Measurements from ENCODE around the gene ASXL1. TPM values are rescaled to one million over a fixed set of nuclear protein-coding genes. Genes with fewer than 3 reads are reported as not detected.
"Not testable (repeated sequence)": the region's sequence is repeated elsewhere in the genome, so short reads cannot be mapped to it uniquely, and the experiment has no call there.

The ASXL1 gene
- polyA plus RNA-seq, 1 experiment = 28.9 TPM

GRCh38 chr20:32464401-32465091, 106.4 kb downstream of the ASXL1 start:
- DNase-seq (ENCODE audit: low read depth, low spot score) = no peak

GRCh38 chr20:32465092-32465900, 107.2 kb downstream of the ASXL1 start:
- no peak for TF ChIP-seq CTCF (IDR thresholded peaks at IDR 0.05; ENCODE audit: low read depth, low read length)
- POLR2A ChIA-PET = no interaction called here
- DNase-seq (ENCODE audit: low read depth, low spot score) = no peak

More at GRCh38 chr20:32464401-32465091, 106.4 kb downstream of the ASXL1 start:
- no peak for TF ChIP-seq CTCF (IDR thresholded peaks at IDR 0.05; ENCODE audit: low read depth, low read length)
- POLR2A ChIA-PET = interaction anchor here (0.8 kb wide), 1 partner anchor 22 kb away, joined by 3 read pairs; no protein-coding TSS in a partner anchor
- Histone ChIP-seq H3K9me3 (ENCODE audit: control insufficient read depth, insufficient read depth, low read length) (no peaks in the 10 kb centered on the region; the same call in 1 of the 2 replicates), H3K27me3 (ENCODE audit: control insufficient read depth, insufficient read depth, low read length) (no peaks in the 10 kb centered on the region), H3K27ac (ENCODE audit: low read depth, low read length) (peak overlapping the region; percentile 81), H3K4me3 (ENCODE audit: low read depth, low read length) (no peak overlapping the region)
- CTCF ChIA-PET = no interaction called here

DNA sequence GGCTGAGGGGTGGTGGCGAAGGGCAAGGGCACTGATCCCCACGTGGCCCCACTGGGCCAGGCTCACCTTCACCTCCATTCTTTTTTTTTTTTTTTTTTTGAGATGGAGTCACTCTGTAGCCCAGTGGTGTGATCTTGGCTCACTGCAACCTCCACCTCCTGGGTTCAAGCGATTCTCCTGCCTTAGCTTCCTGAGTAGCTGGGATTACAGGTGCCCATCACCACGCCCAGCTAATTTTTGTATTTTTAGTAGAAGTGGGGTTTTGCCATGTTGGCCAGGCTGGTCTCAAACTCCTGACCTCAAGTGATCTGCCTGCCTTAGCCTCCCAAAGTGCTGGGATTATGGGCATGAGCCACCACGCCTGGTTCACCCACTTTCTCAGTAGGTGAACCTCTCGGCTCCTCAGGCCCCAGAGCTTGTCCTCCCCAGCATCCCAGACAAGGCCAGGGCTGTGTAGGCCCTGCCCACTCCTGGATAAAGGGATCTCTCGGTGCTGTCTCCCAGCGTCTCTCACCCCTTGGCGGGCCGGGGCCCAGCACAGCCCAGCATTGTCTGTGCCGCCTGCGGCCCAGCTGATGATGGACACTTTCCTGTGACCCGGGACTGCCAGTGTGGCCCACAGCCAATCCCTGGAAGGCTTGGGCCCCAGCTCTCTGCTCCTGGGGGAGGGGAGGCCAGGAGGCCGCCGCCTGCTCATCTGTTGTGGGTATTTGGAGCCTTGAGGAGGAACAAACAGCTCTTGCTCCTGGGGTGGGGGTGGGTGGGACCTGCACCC, 108.0 kb downstream of the ASXL1 start:
- H3K9me3 ChIP-seq (ENCODE audit: control insufficient read depth, insufficient read depth, low read length); H3K27me3 ChIP-seq (ENCODE audit: control insufficient read depth, insufficient read depth, low read length); H3K4me3 ChIP-seq (ENCODE audit: low read depth, low read length); POLR2A ChIA-PET; DNase-seq (ENCODE audit: low read depth, low spot score); CTCF ChIA-PET: not testable (repeated sequence)
- H3K27ac ChIP-seq (ENCODE audit: low read depth, low read length) = peak overlapping the region; percentile 81

More at GRCh38 chr20:32465092-32465900, 107.2 kb downstream of the ASXL1 start:
- CTCF ChIA-PET = no interaction called here
- H3K4me3 ChIP-seq (ENCODE audit: low read depth, low read length) = no peak overlapping the region
- H3K9me3 ChIP-seq (ENCODE audit: control insufficient read depth, insufficient read depth, low read length) = no peaks in the 10 kb centered on the region; the same call in 1 of the 2 replicates
- H3K27me3 ChIP-seq (ENCODE audit: control insufficient read depth, insufficient read depth, low read length) = no peaks in the 10 kb centered on the region
- H3K27ac ChIP-seq (ENCODE audit: low read depth, low read length) = peak overlapping the region; percentile 81

- no peak for DNase-seq (ENCODE audit: low read depth, low spot score)
- TF ChIP-seq CTCF (IDR thresholded peaks at IDR 0.05; ENCODE audit: low read depth, low read length) = no peak
- H3K27ac ChIP-seq (ENCODE audit: low read depth, low read length) = peak overlapping the region; percentile 11
- H3K4me3 ChIP-seq (ENCODE audit: low read depth, low read length) = no peak overlapping the region
- ChIA-PET POLR2A (no interaction called here), CTCF (interaction anchor here (0.9 to 1.5 kb wide), 2 partner anchors 9 to 184 kb away, joined by 3 read pairs; no protein-coding TSS in a partner anchor)
- H3K9me3 ChIP-seq (ENCODE audit: control insufficient read depth, insufficient read depth, low read length) = no peaks in the 10 kb centered on the region; the same call in 1 of the 2 replicates
- H3K27me3 ChIP-seq (ENCODE audit: control insufficient read depth, insufficient read depth, low read length) = no peaks in the 10 kb centered on the region
These were observed 108.8 kb downstream of the ASXL1 start for GRCh38 chr20:32466739-32467505.
